GM19035 (cell line): ENCODE measurements around the gene LRRC49.
"Not testable (repeated sequence)": the region's sequence is repeated elsewhere in the genome, so short reads cannot be mapped to it uniquely, and the experiment has no call there.

Experiments
- ATAC-seq: cut with Tn5 transposase; IDR thresholded peaks from one replicate; pipeline ENCODE4 v1.9.1; 2021; ENCODE audit not compliant: unreplicated experiment

The LRRC49 gene

GRCh38 chr15:70892002-70892911 is at the start of gene LRRC49, which contains the start of gene THAP10:
Gene LRRC49, plus strand, starts transcription at chr15:70892826. Its CDS starts 69 bp downstream, at chr15:70892895.
Gene THAP10, minus strand, starts transcription at chr15:70892433. Its CDS starts 161 bp downstream, at chr15:70892272.
- ATAC-seq, result peak; percentile 85

GRCh38 chr15:70845602-70846360 is 46.8 kb upstream of the LRRC49 start:
- ATAC-seq, result no peak

- ATAC-seq, result no peak
Measured at GRCh38 chr15:70851889-70852288, 40.7 kb upstream of the LRRC49 start.

- no peak for ATAC-seq
Measured at GRCh38 chr15:70852501-70853317, 39.9 kb upstream of the LRRC49 start.

- ATAC-seq, result no peak
Measured at GRCh38 chr15:70853318-70853972, 39.2 kb upstream of the LRRC49 start.

- ATAC-seq, result no peak
Measured at GRCh38 chr15:70853973-70854665, 38.5 kb upstream of the LRRC49 start, which contains the start of gene LARP6. Gene LARP6, minus strand, starts transcription at chr15:70854157. Its CDS starts 69 bp downstream, at chr15:70854088.

- no peak for ATAC-seq
Measured at GRCh38 chr15:70854666-70854976, 38.0 kb upstream of the LRRC49 start.

- ATAC-seq, result no peak
Measured at GRCh38 chr15:70855764-70856163, 36.9 kb upstream of the LRRC49 start.

GRCh38 chr15:70856177-70856883 is 36.3 kb upstream of the LRRC49 start:
- no peak for ATAC-seq

GRCh38 chr15:70856884-70857561 is 35.6 kb upstream of the LRRC49 start:
- no peak for ATAC-seq

GRCh38 chr15:70857562-70858285 is 34.9 kb upstream of the LRRC49 start:
- no peak for ATAC-seq

GRCh38 chr15:70858614-70859321 is 33.9 kb upstream of the LRRC49 start:
- not testable (repeated sequence) for ATAC-seq

GRCh38 chr15:70859322-70859908 is 33.2 kb upstream of the LRRC49 start:
- ATAC-seq, result no peak

GRCh38 chr15:70859998-70860397 is 32.6 kb upstream of the LRRC49 start:
- ATAC-seq, result no peak

GRCh38 chr15:70863450-70864218 is 29.0 kb upstream of the LRRC49 start:
- ATAC-seq, result no peak

GRCh38 chr15:70866982-70867641 is 25.5 kb upstream of the LRRC49 start:
- no peak for ATAC-seq
